Measurements from ENCODE around the gene SHF. TPM values are rescaled to one million over a fixed set of nuclear protein-coding genes. Genes with fewer than 3 reads are reported as not detected.

The SHF gene
- total RNA-seq, 6 experiments from 2014 or later, result 2.1 to 3.1 (median 2.1) TPM

- Mint-ChIP-seq H3K4me3 (no peak overlapping the region), H3K9me3 (no peaks in the 10 kb centered on the region), H3K36me3 (ENCODE audit: low read depth) (no peaks in the 10 kb centered on the region), H3K4me1 (ENCODE audit: low read depth) (peaks cover 27% of the 10 kb centered on the region), H3K27me3 (ENCODE audit: insufficient read depth) (peaks cover 9% of the 10 kb centered on the region), H3K27ac (no peak overlapping the region)
- no peak for TF ChIP-seq CTCF (IDR thresholded peaks at IDR 0.05)
- DNase-seq, result no peak
Observed at GRCh38 chr15:45146405-45146804, 41.4 kb downstream of the SHF start.

GRCh38 chr15:45144775-45145174 lies 43.0 kb downstream of the SHF start:
- no peak overlapping the region for H3K4me3 Mint-ChIP-seq
- no peak for TF ChIP-seq CTCF (IDR thresholded peaks at IDR 0.05)
- peaks cover 21% of the 10 kb centered on the region for H3K4me1 Mint-ChIP-seq (ENCODE audit: low read depth)
- DNase-seq, result no peak
- no peaks in the 10 kb centered on the region for H3K36me3 Mint-ChIP-seq (ENCODE audit: low read depth)
- peaks cover 9% of the 10 kb centered on the region for H3K27me3 Mint-ChIP-seq (ENCODE audit: insufficient read depth)
- no peak overlapping the region for H3K27ac Mint-ChIP-seq
- H3K9me3 Mint-ChIP-seq, result no peaks in the 10 kb centered on the region

- no peak overlapping the region for H3K4me3 Mint-ChIP-seq
- H3K9me3 Mint-ChIP-seq, result no peaks in the 10 kb centered on the region
- no peak overlapping the region for H3K27ac Mint-ChIP-seq
- no peak for DNase-seq
- no peak for TF ChIP-seq CTCF (IDR thresholded peaks at IDR 0.05)
- no peaks in the 10 kb centered on the region for H3K36me3 Mint-ChIP-seq (ENCODE audit: low read depth)
- H3K4me1 Mint-ChIP-seq (ENCODE audit: low read depth), result peaks cover 19% of the 10 kb centered on the region
- H3K27me3 Mint-ChIP-seq (ENCODE audit: insufficient read depth), result peaks cover 10% of the 10 kb centered on the region
Observed at GRCh38 chr15:45143946-45144345, 43.8 kb downstream of the SHF start.

- H3K9me3 Mint-ChIP-seq, result no peaks in the 10 kb centered on the region
- H3K4me3 Mint-ChIP-seq, result no peak overlapping the region
- no peak for DNase-seq
- H3K27ac Mint-ChIP-seq, result no peak overlapping the region
- H3K27me3 Mint-ChIP-seq (ENCODE audit: insufficient read depth), result peaks cover 15% of the 10 kb centered on the region
- TF ChIP-seq CTCF (IDR thresholded peaks at IDR 0.05), result no peak
- no peaks in the 10 kb centered on the region for H3K36me3 Mint-ChIP-seq (ENCODE audit: low read depth)
- H3K4me1 Mint-ChIP-seq (ENCODE audit: low read depth), result peaks cover 11% of the 10 kb centered on the region
Observed at GRCh38 chr15:45143056-45143455, 44.7 kb downstream of the SHF start.

GRCh38 chr15:45141386-45141785 lies 46.4 kb downstream of the SHF start:
- Mint-ChIP-seq H3K9me3 (no peaks in the 10 kb centered on the region), H3K27me3 (ENCODE audit: insufficient read depth) (peaks cover 15% of the 10 kb centered on the region), H3K4me3 (no peak overlapping the region), H3K4me1 (ENCODE audit: low read depth) (peaks cover 7% of the 10 kb centered on the region), H3K36me3 (ENCODE audit: low read depth) (no peaks in the 10 kb centered on the region), H3K27ac (no peak overlapping the region)
- no peak for DNase-seq
- no peak for TF ChIP-seq CTCF (IDR thresholded peaks at IDR 0.05)
